Prostate gland (tissue), 2 donors: Measurements from ENCODE around the gene CTSW. TPM values are rescaled to one million over a fixed set of nuclear protein-coding genes. Genes with fewer than 3 reads are reported as not detected.

Experiments used
- DNase-seq: peaks from one replicate; pipeline ENCODE4 v3.0.0-alpha.2; 2019; ENCODE audit warnings: low spot score
- H3K27ac ChIP-seq, 2 donors: fragments of 200-600 bp; sonication (generic); 2 replicates each; pipeline ENCODE4 v1.5.1; 2017 to 2019
- H3K27me3 ChIP-seq: fragments of 200-600 bp; sonication (generic); replicated peaks from 2 replicates; pipeline ENCODE4 v1.5.1; 2019; ENCODE audit not compliant: insufficient read depth
- H3K36me3 ChIP-seq, 2 donors: fragments of 200-600 bp; sonication (generic); 1 replicate in 1 of 2; 2 replicates in 1 of 2; pipeline versions ENCODE4 v1.5.1 to v1.8.1; 2017 to 2019
- H3K4me1 ChIP-seq: fragments of 200-600 bp; sonication (generic); replicated peaks from 2 replicates; pipeline ENCODE4 v1.5.1; 2019
- H3K4me3 ChIP-seq, 2 donors: fragments of 200-600 bp; sonication (generic); 2 replicates each; pipeline ENCODE4 v1.5.1; 2017 to 2019
- H3K9me3 ChIP-seq: fragments of 200-600 bp; sonication (generic); 2 replicates; pipeline ENCODE4 v1.5.1; 2017
- CTCF ChIP-seq, 4 experiments: fragments of 200-600 bp in 2 of 4; fragments of 450-650 bp in 2 of 4; sonication (generic) in 2 of 4; IDR thresholded peaks; 1 replicate in 3 of 4; 2 replicates in 1 of 4; pipeline ENCODE4 v1.5.1; 2016 to 2019; ENCODE audit warnings: antibody characterized with exemption in 4 of 4, mild to moderate bottlenecking in 2 of 4, moderate library complexity in 2 of 4
- POLR2A ChIP-seq: fragments of 450-650 bp; IDR thresholded peaks from one replicate; pipeline ENCODE4 v1.6.1; 2016; ENCODE audit warnings: antibody characterized with exemption, mild to moderate bottlenecking
- POLR2AphosphoS5 ChIP-seq: sonication (generic); formaldehyde crosslinking; IDR thresholded peaks from one replicate; pipeline ENCODE4 v1.6.1; 2017; ENCODE audit warnings: antibody characterized with exemption
- WGBS: methylation state at CpG from one replicate; pipeline ENCODE4 v1.1.5; 2018; 5-methylcytosine and 5-hydroxymethylcytosine counted together
- intact Hi-C: fragments of 100-400 bp; cut with DNase I; formaldehyde crosslinking; loops from one replicate; pipeline ENCODE4 v1.14.2; 2022
- total RNA-seq, 2 donors: library from RNA; depleted of rRNA; stranded (reverse); fragments of >200 nt; gene quantifications; one replicate each; pipeline ENCODE4 v1.1.0, GENCODE V29; 2016

The CTSW gene
- total RNA-seq, 2 donors from 2014 or later = 1.3 to 1.8 TPM

DNA sequence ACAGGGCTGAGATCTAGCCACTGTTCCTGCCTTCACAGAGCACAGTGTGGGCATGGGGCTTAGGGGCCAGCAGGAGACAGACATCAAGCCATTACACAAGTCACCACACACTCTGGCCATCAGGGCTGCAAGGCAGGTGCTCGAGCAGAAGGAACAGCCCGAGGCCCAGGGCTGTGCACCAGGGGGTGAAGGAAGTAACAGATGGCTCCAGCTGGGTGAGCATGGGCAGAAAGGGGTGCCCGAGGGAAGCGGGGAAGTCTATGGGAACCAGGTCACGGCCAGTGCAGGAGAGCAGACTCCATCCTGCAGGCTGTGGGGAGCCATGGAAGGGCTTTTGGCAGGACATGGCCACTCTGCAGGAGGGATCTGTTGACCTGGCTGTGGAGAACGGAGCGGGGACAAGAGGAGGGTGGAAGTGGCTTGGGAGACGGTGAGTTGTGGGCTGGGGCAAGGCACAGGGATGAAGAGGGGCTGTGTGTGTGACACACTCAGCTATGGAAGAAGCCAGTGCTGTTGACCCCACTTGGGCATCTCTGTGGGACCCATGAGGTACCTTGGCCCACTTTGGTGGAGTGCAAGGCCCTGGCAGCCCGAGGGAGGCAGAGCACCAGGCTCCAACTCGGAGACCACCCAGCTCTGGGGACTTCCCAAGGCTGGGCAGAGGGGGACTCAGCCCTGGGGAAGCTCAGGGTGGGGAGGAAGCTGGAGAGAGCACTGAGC, 35.6 kb downstream of the CTSW start:
- Histone ChIP-seq H3K27ac (peak overlapping the region; percentile 51 to 75), H3K36me3 (no peaks in the 10 kb centered on the region), H3K27me3 (no peaks in the 10 kb centered on the region), H3K9me3 (no peaks in the 10 kb centered on the region), H3K4me1 (peaks cover 18% of the 10 kb centered on the region), H3K4me3 (no peak overlapping the region)
- WGBS = 52% methylated on average over 10 of the region's 10 CpGs
- no peak for DNase-seq
- intact Hi-C loops = loop anchor here (5.0 to 10.0 kb wide), 2 partner anchors 47 to 350 kb away; partner anchors contain the start of genes RAB1B and SART1
- TF ChIP-seq CTCF (IDR thresholded peaks at IDR 0.05) (no peak), POLR2A (no peak), POLR2AphosphoS5 (no peak)

DNA sequence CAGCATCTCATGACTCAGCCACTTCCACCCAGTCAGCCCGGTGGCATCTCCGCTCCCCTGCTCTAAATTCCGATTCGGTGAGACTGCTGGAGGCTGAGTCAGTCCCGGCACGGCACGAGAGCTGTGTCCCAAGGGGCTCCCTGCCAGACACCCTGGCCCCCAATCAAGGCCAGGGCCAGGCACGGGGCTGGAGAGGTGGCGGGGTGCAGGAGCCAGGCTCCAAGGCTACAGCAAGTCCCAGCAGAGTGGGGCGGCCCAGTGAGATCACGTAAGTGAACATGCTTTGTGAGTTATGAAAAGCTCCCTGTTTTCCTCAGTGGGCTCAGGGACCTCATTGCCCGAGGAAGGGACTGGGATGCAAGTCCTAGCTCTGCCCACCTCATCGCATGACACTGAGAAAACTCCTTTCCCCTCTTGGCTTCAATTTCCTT, 36.2 kb downstream of the CTSW start:
- intact Hi-C loops = loop anchor here (5.0 to 10.0 kb wide), 2 partner anchors 46 to 349 kb away; partner anchors contain the start of genes RAB1B and SART1
- H3K4me1 ChIP-seq = peaks cover 24% of the 10 kb centered on the region

DNA sequence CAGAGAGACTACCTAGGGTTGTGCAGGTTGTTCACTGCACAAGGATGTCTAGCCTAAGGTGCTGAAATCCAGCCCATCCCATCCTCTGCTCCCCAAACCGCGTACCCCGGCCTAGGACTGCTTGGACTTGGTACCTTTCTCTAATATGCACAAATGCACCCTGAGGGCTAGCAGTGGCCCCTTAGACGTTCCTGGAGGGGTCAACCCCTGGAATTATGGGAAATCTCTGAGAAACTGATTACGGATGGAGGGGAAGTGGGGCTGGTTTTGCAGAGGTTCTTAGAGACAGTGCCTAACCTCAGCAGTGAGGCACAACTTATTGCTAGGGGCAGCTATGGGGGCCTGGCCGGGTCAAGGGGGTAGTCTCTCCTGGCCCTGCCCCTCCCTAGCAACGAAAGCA, 36.8 kb downstream of the CTSW start:
- no peak for DNase-seq
- Histone ChIP-seq H3K36me3 (no peaks in the 10 kb centered on the region), H3K27me3 (no peaks in the 10 kb centered on the region), H3K27ac (peak overlapping the region in 1 of 2 donors; percentile 75), H3K9me3 (no peaks in the 10 kb centered on the region), H3K4me3 (no peak overlapping the region), H3K4me1 (peaks cover 27% of the 10 kb centered on the region)
- no peak for TF ChIP-seq POLR2AphosphoS5
- 76% methylated on average over 7 of the region's 7 CpGs for WGBS
- intact Hi-C loops = loop anchor here (5.0 to 10.0 kb wide), 2 partner anchors 46 to 348 kb away; partner anchors contain the start of genes RAB1B and SART1

More for the DNA sequence above, 36.2 kb downstream of the CTSW start:
- Histone ChIP-seq H3K4me3 (no peak overlapping the region), H3K9me3 (no peaks in the 10 kb centered on the region), H3K27me3 (no peaks in the 10 kb centered on the region), H3K36me3 (no peaks in the 10 kb centered on the region), H3K27ac (peak overlapping the region; percentile 51 to 75)
- 27% methylated on average over 13 of the region's 13 CpGs for WGBS
- TF ChIP-seq POLR2AphosphoS5 (peak; percentile 78), CTCF (IDR thresholded peaks at IDR 0.05) (no peak), POLR2A (peak; percentile 23)
- peak; percentile 44 for DNase-seq

- intact Hi-C loops = loop anchor here (5.0 to 10.0 kb wide), 2 partner anchors 45 to 348 kb away; partner anchors contain the start of genes RAB1B and SART1
- Histone ChIP-seq H3K27ac (peak overlapping the region in 1 of 2 donors; percentile 92), H3K9me3 (no peaks in the 10 kb centered on the region), H3K27me3 (no peaks in the 10 kb centered on the region), H3K4me3 (no peak overlapping the region), H3K36me3 (no peaks in the 10 kb centered on the region), H3K4me1 (peaks cover 27% of the 10 kb centered on the region)
- 85% methylated on average over 3 of the region's 3 CpGs for WGBS
- no peak for DNase-seq
- TF ChIP-seq POLR2AphosphoS5 (no peak), CTCF (IDR thresholded peaks at IDR 0.05) (no peak), POLR2A (no peak)
Measured at GRCh38 chr11:65917077-65917433, 37.4 kb downstream of the CTSW start.

DNA sequence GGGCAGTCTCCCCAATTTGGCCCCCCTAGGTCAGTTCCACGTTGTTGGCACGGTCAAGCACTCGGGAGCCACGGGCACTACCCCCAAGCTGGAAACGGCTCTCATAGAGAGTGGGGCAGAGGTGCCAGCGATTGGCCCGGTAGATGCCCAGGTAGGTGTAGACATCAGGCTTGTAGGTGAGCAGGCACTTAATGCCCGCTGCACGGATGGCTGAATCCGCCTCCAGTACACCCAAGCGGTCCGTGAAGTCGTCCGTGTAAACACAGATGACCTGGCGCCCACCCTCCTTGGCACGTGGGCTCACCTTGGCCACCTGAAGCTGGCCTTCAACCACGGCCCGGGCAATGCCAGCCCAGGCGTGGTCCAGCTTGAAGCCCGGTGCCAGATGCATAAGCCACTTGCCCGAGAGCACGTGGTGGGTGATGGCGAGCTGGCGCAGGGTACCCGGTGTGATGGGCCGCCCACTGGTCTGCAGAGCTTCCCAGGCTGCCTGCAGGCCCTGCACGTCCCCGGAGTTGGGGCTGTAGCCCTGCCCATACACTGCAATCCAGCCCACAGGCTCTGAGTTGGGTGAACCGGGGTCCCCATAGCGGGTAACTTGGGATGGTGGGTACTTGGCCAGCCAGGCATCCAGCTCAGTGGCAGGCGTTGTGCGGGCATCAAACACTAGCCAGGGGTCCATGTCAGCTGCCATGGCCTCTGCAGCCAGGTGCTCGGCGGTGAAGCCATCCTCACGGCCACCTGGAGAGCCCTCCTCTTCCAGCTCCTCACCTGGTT, 38.0 kb downstream of the CTSW start:
- Histone ChIP-seq H3K4me3 (peak overlapping the region; percentile 92 to 98), H3K36me3 (no peaks in the 10 kb centered on the region), H3K9me3 (no peaks in the 10 kb centered on the region), H3K27ac (peak overlapping the region; percentile 89 to 92), H3K4me1 (peaks cover 27% of the 10 kb centered on the region), H3K27me3 (no peaks in the 10 kb centered on the region)
- TF ChIP-seq CTCF (IDR thresholded peaks at IDR 0.05) = no peak
- TF ChIP-seq POLR2AphosphoS5 = no peak
- TF ChIP-seq POLR2A = no peak
- intact Hi-C loops = loop anchor here (1.0 to 10.0 kb wide), 3 partner anchors 27 to 347 kb away; partner anchors contain the start of genes CCDC85B, RAB1B and SART1
- no peak for DNase-seq
- 72% methylated on average over 27 of the region's 35 CpGs for WGBS
